Neural progenitor cell (in vitro differentiated cells): Measurements from ENCODE around the gene CNOT8. TPM values are rescaled to one million over a fixed set of nuclear protein-coding genes. Genes with fewer than 3 reads are reported as not detected.

Experiments used
- DNase-seq: peaks from one replicate; pipeline ENCODE4 v3.0.0-alpha.2; 2016; ENCODE audit warnings: low spot score
- H2AFZ ChIP-seq: fragments of 200-600 bp; sonication (generic); replicated peaks from 2 replicates; pipeline ENCODE4 v1.6.1; 2016; ENCODE audit warnings: antibody characterized with exemption
- H3F3A ChIP-seq: fragments of 200-600 bp; sonication (generic); 2 replicates; pipeline ENCODE4 v1.6.1; 2016; ENCODE audit warnings: antibody characterized with exemption, low read depth
- H3K27ac ChIP-seq: fragments of 200-600 bp; sonication (generic); 2 replicates; pipeline ENCODE4 v1.5.1; 2016; ENCODE audit warnings: mild to moderate bottlenecking
- H3K27me3 ChIP-seq: fragments of 200-600 bp; sonication (generic); 2 replicates; pipeline ENCODE4 v1.6.1; 2016; ENCODE audit warnings: mild to moderate bottlenecking, moderate library complexity
- H3K36me3 ChIP-seq: fragments of 200-600 bp; sonication (generic); 2 replicates; pipeline ENCODE4 v1.5.1; 2016
- H3K4me1 ChIP-seq: fragments of 200-600 bp; sonication (generic); 2 replicates; pipeline ENCODE4 v1.6.1; 2016; ENCODE audit warnings: mixed run types
- H3K4me2 ChIP-seq: fragments of 200-600 bp; sonication (generic); 2 replicates; pipeline ENCODE4 v1.6.1; 2016
- H3K4me3 ChIP-seq: fragments of 200-600 bp; sonication (generic); 2 replicates; pipeline ENCODE4 v1.5.1; 2016
- H3K79me2 ChIP-seq: fragments of 200-600 bp; sonication (generic); 2 replicates; pipeline ENCODE4 v1.6.1; 2016; ENCODE audit warnings: low read depth
- H3K9ac ChIP-seq: fragments of 200-600 bp; sonication (generic); 2 replicates; pipeline ENCODE4 v1.6.1; 2016
- H3K9me3 ChIP-seq: fragments of 200-600 bp; sonication (generic); 2 replicates; pipeline ENCODE4 v1.5.1; 2016; ENCODE audit warnings: low read depth
- H4K20me1 ChIP-seq: fragments of 200-600 bp; sonication (generic); 2 replicates; pipeline ENCODE4 v1.6.1; 2016; ENCODE audit warnings: low read depth
- H3K27ac Mint-ChIP-seq: 3 replicates; pipeline ENCODE4 v1.8.0; 2021; ENCODE audit warnings: mixed read lengths
- H3K27me3 Mint-ChIP-seq: 2 replicates; pipeline ENCODE4 v1.8.0; 2022; ENCODE audit warnings: low read depth, mild to moderate bottlenecking, inconsistent platforms, moderate library complexity, mixed read lengths; ENCODE audit not compliant: insufficient read depth
- H3K36me3 Mint-ChIP-seq: 3 replicates; pipeline ENCODE4 v1.8.0; 2021; ENCODE audit warnings: mixed read lengths
- H3K4me1 Mint-ChIP-seq: 3 replicates; pipeline ENCODE4 v1.8.0; 2021; ENCODE audit warnings: mixed read lengths
- H3K4me3 Mint-ChIP-seq: 3 replicates; pipeline ENCODE4 v1.8.0; 2021; ENCODE audit warnings: mild to moderate bottlenecking, moderate library complexity, mixed read lengths
- H3K9me3 Mint-ChIP-seq: 3 replicates; pipeline ENCODE4 v1.8.0; 2020; ENCODE audit warnings: mixed read lengths
- CTCF ChIP-seq: fragments of 200-600 bp; sonication (generic); IDR thresholded peaks from 2 replicates; pipeline ENCODE4 v1.5.1; 2017; ENCODE audit warnings: antibody characterized with exemption, mild to moderate bottlenecking
- EZH2 ChIP-seq: fragments of 200-600 bp; sonication (generic); IDR thresholded peaks from 2 replicates; pipeline ENCODE4 v1.6.1; 2017; ENCODE audit warnings: antibody characterized with exemption, mild to moderate bottlenecking, moderate library complexity
- EZH2phosphoT487 ChIP-seq: fragments of 200-600 bp; sonication (generic); IDR thresholded peaks from 2 replicates; pipeline ENCODE4 v1.6.1; 2017; ENCODE audit warnings: antibody characterized with exemption
- total RNA-seq: library from RNA; depleted of rRNA; stranded (reverse); fragments of >200 nt; gene quantifications from 2 replicates; pipeline ENCODE4 v1.2.3, GENCODE V29; 2015; ENCODE audit warnings: low replicate concordance

CNOT8 gene
- total RNA-seq, 1 donor from 2014 or later: 90.8 TPM

DNA sequence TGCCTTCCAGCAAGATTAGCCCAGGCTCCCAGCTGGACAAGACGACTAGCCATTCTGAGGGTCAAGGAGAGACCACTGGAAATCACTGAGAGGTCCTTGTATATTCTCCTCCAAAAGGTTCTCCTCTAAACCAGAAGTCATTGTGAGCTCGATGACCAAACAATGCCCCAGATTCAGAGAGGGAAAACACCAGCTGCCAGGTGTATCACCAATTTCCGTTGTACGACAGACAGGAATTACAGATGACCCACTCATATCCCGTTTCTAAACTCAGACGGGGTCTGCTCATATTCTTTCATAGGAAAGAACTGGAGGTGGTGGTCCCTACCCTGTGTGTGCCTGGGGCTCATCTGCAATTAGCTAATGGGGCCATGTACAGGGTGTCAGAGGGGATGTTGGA, 22.2 kb upstream of the CNOT8 start:
- Histone ChIP-seq H3K4me3 (no peak overlapping the region), H3F3A (no peaks in the 10 kb centered on the region), H3K4me1 (peaks cover 5% of the 10 kb centered on the region), H3K9me3 (no peaks in the 10 kb centered on the region), H3K27me3 (no peaks in the 10 kb centered on the region), H2AFZ (no peak overlapping the region), H3K27ac (no peak overlapping the region), H3K4me2 (no peak overlapping the region), H4K20me1 (no peaks in the 10 kb centered on the region), H3K9ac (no peak overlapping the region), H3K79me2 (no peaks in the 10 kb centered on the region), H3K36me3 (no peaks in the 10 kb centered on the region)
- H3K27me3 Mint-ChIP-seq: peaks cover 3% of the 10 kb centered on the region
- TF ChIP-seq CTCF: no peak
- no peak for TF ChIP-seq EZH2
- TF ChIP-seq EZH2phosphoT487: no peak
- H3K9me3 Mint-ChIP-seq: no peaks in the 10 kb centered on the region
- peaks cover 3% of the 10 kb centered on the region for H3K36me3 Mint-ChIP-seq
- DNase-seq: no peak
- no peak overlapping the region for H3K4me3 Mint-ChIP-seq
- no peak overlapping the region for H3K27ac Mint-ChIP-seq
- no peaks in the 10 kb centered on the region for H3K4me1 Mint-ChIP-seq

- no peak overlapping the region for H3K4me3 Mint-ChIP-seq
- no peaks in the 10 kb centered on the region for H3K27me3 ChIP-seq
- no peaks in the 10 kb centered on the region for H3K79me2 ChIP-seq
- H3K4me1 ChIP-seq: peaks cover 5% of the 10 kb centered on the region
- peaks cover 3% of the 10 kb centered on the region for H3K27me3 Mint-ChIP-seq
- H4K20me1 ChIP-seq: no peaks in the 10 kb centered on the region
- no peaks in the 10 kb centered on the region for H3K4me1 Mint-ChIP-seq
- no peak overlapping the region for H3K27ac Mint-ChIP-seq
- no peak overlapping the region for H3K4me3 ChIP-seq
- H3K9me3 Mint-ChIP-seq: no peaks in the 10 kb centered on the region
- H2AFZ ChIP-seq: no peak overlapping the region
- no peaks in the 10 kb centered on the region for H3K9me3 ChIP-seq
- DNase-seq: no peak
- TF ChIP-seq EZH2 (no peak), CTCF (no peak), EZH2phosphoT487 (no peak)
- H3K27ac ChIP-seq: no peak overlapping the region
- H3K4me2 ChIP-seq: no peak overlapping the region
- no peaks in the 10 kb centered on the region for H3K36me3 ChIP-seq
- H3K36me3 Mint-ChIP-seq: peaks cover 3% of the 10 kb centered on the region
- H3K9ac ChIP-seq: no peak overlapping the region
- H3F3A ChIP-seq: no peaks in the 10 kb centered on the region
Measured at GRCh38 chr5:154837009-154837901, 21.2 kb upstream of the CNOT8 start.

GRCh38 chr5:154840435-154841272, 17.8 kb upstream of the CNOT8 start:
- no peaks in the 10 kb centered on the region for H3K79me2 ChIP-seq
- no peaks in the 10 kb centered on the region for H3K4me1 ChIP-seq
- no peak for DNase-seq
- TF ChIP-seq EZH2: no peak
- no peak for TF ChIP-seq EZH2phosphoT487
- TF ChIP-seq CTCF: no peak
- no peak overlapping the region for H2AFZ ChIP-seq
- Mint-ChIP-seq H3K27me3 (peaks cover 3% of the 10 kb centered on the region), H3K36me3 (peaks cover 3% of the 10 kb centered on the region), H3K4me3 (no peak overlapping the region), H3K9me3 (no peaks in the 10 kb centered on the region), H3K4me1 (no peaks in the 10 kb centered on the region), H3K27ac (peak overlapping the region; percentile 14)
- no peaks in the 10 kb centered on the region for H3F3A ChIP-seq
- no peak overlapping the region for H3K27ac ChIP-seq
- H3K4me2 ChIP-seq: no peak overlapping the region
- no peak overlapping the region for H3K4me3 ChIP-seq
- H3K9ac ChIP-seq: no peak overlapping the region
- no peaks in the 10 kb centered on the region for H3K36me3 ChIP-seq
- H3K27me3 ChIP-seq: no peaks in the 10 kb centered on the region
- H4K20me1 ChIP-seq: no peaks in the 10 kb centered on the region
- H3K9me3 ChIP-seq: no peaks in the 10 kb centered on the region
